Neuronal stem cell (in vitro differentiated cells): ENCODE data around the gene RPL36AL.

ENCODE experiments used
- DNase-seq: peaks from one replicate; pipeline ENCODE4 v3.0.0-alpha.2; 2013; ENCODE audit warnings: low spot score
- H2AFZ ChIP-seq: one replicate; pipeline ENCODE4 v1.6.1; 2013; ENCODE audit warnings: mild to moderate bottlenecking, low read length, inconsistent platforms
- H2AK5ac ChIP-seq: 2 replicates; pipeline ENCODE4 v1.6.1; 2013; ENCODE audit warnings: low read depth, mild to moderate bottlenecking, inconsistent platforms, low read length, moderate library complexity, mixed read lengths
- H2BK120ac ChIP-seq: 2 replicates; pipeline ENCODE4 v1.6.1; 2013; ENCODE audit warnings: low read depth, mild to moderate bottlenecking, inconsistent platforms, low read length, moderate library complexity, mixed read lengths
- H2BK12ac ChIP-seq: one replicate; pipeline ENCODE4 v1.6.1; 2013; ENCODE audit warnings: low read length, inconsistent platforms
- H2BK15ac ChIP-seq: 2 replicates; pipeline ENCODE4 v1.6.1; 2013; ENCODE audit warnings: mild to moderate bottlenecking, low read length, inconsistent platforms, mixed read lengths
- H2BK5ac ChIP-seq: one replicate; pipeline ENCODE4 v1.6.1; 2013; ENCODE audit warnings: inconsistent platforms, mild to moderate bottlenecking, low read length, moderate library complexity
- H3K14ac ChIP-seq: one replicate; pipeline ENCODE4 v1.6.1; 2013; ENCODE audit warnings: low read length, inconsistent platforms
- H3K18ac ChIP-seq: 2 replicates; pipeline ENCODE4 v1.6.1; 2013; ENCODE audit warnings: low read length, inconsistent platforms
- H3K23ac ChIP-seq: 2 replicates; pipeline ENCODE4 v1.6.1; 2013; ENCODE audit warnings: low read depth, mild to moderate bottlenecking, mixed read lengths, low read length, inconsistent platforms; ENCODE audit not compliant: poor library complexity
- H3K27ac ChIP-seq: replicated peaks from 3 replicates; pipeline ENCODE4 v1.5.1; 2013; ENCODE audit warnings: low read length, inconsistent platforms
- H3K27me3 ChIP-seq, 3 experiments: 2 replicates each; pipeline ENCODE4 v1.6.1; 2013; ENCODE audit warnings: low read length in 3 of 3, mild to moderate bottlenecking in 2 of 3, inconsistent platforms in 1 of 3, low read depth in 1 of 3, mixed read lengths in 1 of 3, moderate library complexity in 1 of 3; ENCODE audit not compliant: control insufficient read depth in 3 of 3, insufficient read depth in 3 of 3
- H3K36me3 ChIP-seq, 2 donors: replicated peaks in 1 of 2; 2 replicates each; pipeline ENCODE4 v1.6.1; 2013; ENCODE audit warnings: low read length in 2 of 2; ENCODE audit not compliant: control insufficient read depth in 2 of 2, insufficient read depth in 2 of 2
- H3K4ac ChIP-seq: 2 replicates; pipeline ENCODE4 v1.6.1; 2013; ENCODE audit warnings: inconsistent platforms, mild to moderate bottlenecking, low read length, moderate library complexity
- H3K4me1 ChIP-seq, 2 donors: 1 replicate in 1 of 2; 2 replicates in 1 of 2; pipeline ENCODE4 v1.6.1; 2013; ENCODE audit warnings: low read length in 2 of 2, low read depth in 1 of 2; ENCODE audit not compliant: control insufficient read depth in 2 of 2, insufficient read depth in 1 of 2
- H3K4me2 ChIP-seq: one replicate; pipeline ENCODE4 v1.6.1; 2013; ENCODE audit warnings: mild to moderate bottlenecking, low read length, inconsistent platforms; ENCODE audit not compliant: insufficient read depth, poor library complexity, severe bottlenecking
- H3K4me3 ChIP-seq, 2 donors: 2 replicates each; pipeline ENCODE4 v1.5.1; 2013; ENCODE audit warnings: low read length in 2 of 2, mild to moderate bottlenecking in 2 of 2, inconsistent platforms in 1 of 2, moderate library complexity in 1 of 2
- H3K79me1 ChIP-seq: one replicate; pipeline ENCODE4 v1.6.1; 2013; ENCODE audit warnings: low read depth, mild to moderate bottlenecking, inconsistent platforms, low read length, moderate library complexity
- H3K9ac ChIP-seq: one replicate; pipeline ENCODE4 v1.6.1; 2013; ENCODE audit warnings: mild to moderate bottlenecking, low read depth, low read length, inconsistent platforms; ENCODE audit not compliant: poor library complexity
- H3K9me3 ChIP-seq, 2 donors: replicated peaks in 1 of 2; 2 replicates each; pipeline versions ENCODE3 to v1.6.1; 2013; ENCODE audit warnings: low read length in 2 of 2, mild to moderate bottlenecking in 2 of 2, inconsistent platforms in 1 of 2, low read depth in 1 of 2, mixed read lengths in 1 of 2, moderate library complexity in 1 of 2; ENCODE audit not compliant: control insufficient read depth in 2 of 2, insufficient read depth in 1 of 2
- H4K8ac ChIP-seq: one replicate; pipeline ENCODE4 v1.6.1; 2013; ENCODE audit warnings: low read depth, mild to moderate bottlenecking, inconsistent platforms, low read length, moderate library complexity
- H4K91ac ChIP-seq: one replicate; pipeline ENCODE4 v1.6.1; 2013; ENCODE audit warnings: low read length, low read depth, mild to moderate bottlenecking, inconsistent platforms; ENCODE audit not compliant: poor library complexity
- WGBS, 2 donors: extraction: QIAGEN DNeasy Blood & Tissue Kit; methylation state at CpG; one replicate each; pipeline ENCODE4 v1.1.7; 2013; ENCODE audit warnings: missing lambda C conversion rate in 2 of 2, mixed read lengths in 1 of 2; ENCODE audit not compliant: insufficient read length in 2 of 2, insufficient replicate concordance in 1 of 2; ENCODE audit errors: extremely low coverage in 2 of 2; 5-methylcytosine and 5-hydroxymethylcytosine counted together

Gene RPL36AL

DNA sequence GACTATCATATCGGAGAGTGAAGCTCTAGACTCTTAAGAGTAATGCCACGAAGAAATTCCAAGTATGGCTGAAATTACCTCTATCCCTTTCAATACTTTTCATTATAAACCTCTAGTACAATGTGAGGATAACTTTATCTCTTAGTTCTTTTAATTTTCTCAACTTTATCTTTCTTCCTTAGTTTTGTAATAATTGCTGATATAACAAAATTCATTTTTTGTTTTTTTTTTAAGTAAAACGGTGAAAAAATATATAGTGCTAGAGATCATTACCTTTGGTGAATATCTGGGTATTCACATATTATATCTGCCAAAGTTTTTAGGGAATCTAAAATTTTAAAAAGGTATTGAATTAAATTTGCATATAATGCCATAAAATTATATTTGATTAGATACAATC, 34.1 kb upstream of the RPL36AL start:
- H3K36me3 ChIP-seq = peaks cover 6 to 87% of the 10 kb centered on the region in 2 donors
- H3K14ac ChIP-seq = no peak overlapping the region
- WGBS, 2 donors = no CpG with 5 or more reads among the region's 3 CpGs
- H2AK5ac ChIP-seq = no peak overlapping the region
- no peak overlapping the region for H2BK120ac ChIP-seq
- H2BK15ac ChIP-seq = no peak overlapping the region
- H4K8ac ChIP-seq = no peak overlapping the region
- H4K91ac ChIP-seq = no peak overlapping the region
- no peak overlapping the region for H2BK5ac ChIP-seq
- no peak overlapping the region for H2AFZ ChIP-seq
- DNase-seq = no peak
- H3K9ac ChIP-seq = no peak overlapping the region
- H2BK12ac ChIP-seq = no peak overlapping the region
- H3K4me3 ChIP-seq = no peak overlapping the region
- no peak overlapping the region for H3K23ac ChIP-seq
- no peak overlapping the region for H3K18ac ChIP-seq
- H3K27me3 ChIP-seq = no peaks in the 10 kb centered on the region
- no peaks in the 10 kb centered on the region for H3K4me1 ChIP-seq
- no peaks in the 10 kb centered on the region for H3K9me3 ChIP-seq
- H3K4me2 ChIP-seq = no peak overlapping the region
- H3K27ac ChIP-seq = no peak overlapping the region
- peaks cover 2% of the 10 kb centered on the region for H3K79me1 ChIP-seq
- H3K4ac ChIP-seq = no peak overlapping the region

DNA sequence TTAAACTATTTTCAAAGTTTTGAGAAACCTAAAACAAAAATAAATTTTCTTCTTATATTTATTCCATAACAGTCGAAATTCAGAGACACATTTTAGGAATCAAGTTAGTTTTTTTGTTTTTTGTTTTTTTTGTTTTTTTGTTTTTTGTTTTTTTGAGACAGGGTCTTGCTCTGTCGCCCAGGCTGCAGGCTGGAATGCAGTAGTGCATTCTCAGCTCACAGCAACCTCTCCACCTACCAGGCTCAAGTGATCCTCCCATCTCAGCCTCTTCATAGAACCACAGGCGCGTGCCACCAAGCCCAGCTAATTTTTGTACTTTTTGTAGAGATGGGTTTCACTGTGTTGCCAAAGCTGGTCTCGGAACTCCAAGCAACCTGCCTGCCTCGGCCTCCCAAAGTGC, 33.1 kb upstream of the RPL36AL start:
- H3K36me3 ChIP-seq = peaks cover 6 to 84% of the 10 kb centered on the region in 2 donors
- no peak overlapping the region for H3K4me3 ChIP-seq
- peaks cover 2% of the 10 kb centered on the region for H3K79me1 ChIP-seq
- no peak overlapping the region for H2AFZ ChIP-seq
- no peaks in the 10 kb centered on the region for H3K4me1 ChIP-seq
- no CpG with 5 or more reads among the region's 6 CpGs for WGBS, 2 donors
- H3K23ac ChIP-seq = no peak overlapping the region
- no peaks in the 10 kb centered on the region for H3K27me3 ChIP-seq
- H2BK15ac ChIP-seq = no peak overlapping the region
- no peak overlapping the region for H4K91ac ChIP-seq
- H4K8ac ChIP-seq = no peak overlapping the region
- H3K27ac ChIP-seq = no peak overlapping the region
- H2BK12ac ChIP-seq = no peak overlapping the region
- no peak for DNase-seq
- no peak overlapping the region for H2AK5ac ChIP-seq
- H3K4me2 ChIP-seq = no peak overlapping the region
- no peak overlapping the region for H3K4ac ChIP-seq
- H3K9me3 ChIP-seq = no peaks in the 10 kb centered on the region
- H2BK5ac ChIP-seq = no peak overlapping the region
- H3K14ac ChIP-seq = no peak overlapping the region
- no peak overlapping the region for H3K18ac ChIP-seq
- no peak overlapping the region for H2BK120ac ChIP-seq
- H3K9ac ChIP-seq = no peak overlapping the region

DNA sequence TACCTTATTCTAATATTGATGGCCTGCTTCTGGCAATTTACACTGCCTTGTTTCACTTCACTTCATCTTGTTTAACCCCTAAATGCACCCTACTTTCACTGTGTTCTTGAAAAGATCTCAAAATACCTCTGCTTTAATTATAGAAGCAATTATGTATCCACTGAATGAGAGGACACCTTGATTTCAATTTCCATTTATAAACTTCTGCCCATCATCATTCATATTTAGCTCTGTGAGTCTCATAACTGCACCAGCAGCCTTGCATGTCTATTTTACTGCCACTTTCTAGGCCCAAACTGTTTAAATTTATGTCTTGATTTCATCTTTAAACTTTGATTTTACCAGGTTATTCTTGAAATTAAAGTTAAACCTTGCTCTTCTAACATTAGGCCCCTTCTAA, 21.7 kb upstream of the RPL36AL start:
- no peak overlapping the region for H4K8ac ChIP-seq
- H3K27me3 ChIP-seq = no peaks in the 10 kb centered on the region
- H2BK5ac ChIP-seq = no peak overlapping the region
- H3K9ac ChIP-seq = no peak overlapping the region
- H3K4me2 ChIP-seq = no peak overlapping the region
- H2BK120ac ChIP-seq = no peak overlapping the region
- H2BK12ac ChIP-seq = no peak overlapping the region
- no peak overlapping the region for H3K23ac ChIP-seq
- H2AK5ac ChIP-seq = no peak overlapping the region
- H3K36me3 ChIP-seq = peaks cover 11 to 88% of the 10 kb centered on the region in 2 donors
- H3K18ac ChIP-seq = no peak overlapping the region
- no peaks in the 10 kb centered on the region for H3K4me1 ChIP-seq
- no peak overlapping the region for H3K4me3 ChIP-seq
- H3K4ac ChIP-seq = no peak overlapping the region
- H2AFZ ChIP-seq = no peak overlapping the region
- H3K9me3 ChIP-seq = peaks cover 0 to 2% of the 10 kb centered on the region in 2 donors
- no peak overlapping the region for H2BK15ac ChIP-seq
- H3K79me1 ChIP-seq = no peaks in the 10 kb centered on the region
- no peak overlapping the region for H3K27ac ChIP-seq
- no peak for DNase-seq
- H4K91ac ChIP-seq = no peak overlapping the region
- H3K14ac ChIP-seq = no peak overlapping the region

DNA sequence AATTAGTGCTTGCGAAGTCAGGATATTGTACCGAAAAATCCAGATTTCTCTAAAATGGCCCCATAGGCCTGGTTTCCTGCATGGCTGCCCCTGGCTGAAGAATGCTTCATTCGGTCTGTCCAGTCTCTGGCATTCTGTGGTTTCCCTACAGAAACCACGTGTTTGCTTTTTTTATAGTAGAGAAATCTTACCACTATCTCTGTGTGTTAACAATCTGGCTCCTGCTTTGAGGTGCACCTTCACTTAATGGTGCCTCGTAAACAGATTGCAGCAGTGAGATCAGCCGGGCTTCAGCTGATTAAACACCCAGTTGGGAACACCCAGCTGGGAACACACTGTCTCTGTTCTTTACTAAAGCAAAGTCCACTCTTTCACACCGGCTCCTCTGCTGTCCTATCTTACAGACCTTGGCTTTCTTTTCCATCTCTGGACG, 21.3 kb upstream of the RPL36AL start:
- Histone ChIP-seq H3K79me1 (no peaks in the 10 kb centered on the region), H3K4ac (no peak overlapping the region), H3K4me1 (no peaks in the 10 kb centered on the region), H3K9me3 (peaks cover 0 to 2% of the 10 kb centered on the region in 2 donors), H3K23ac (no peak overlapping the region), H4K8ac (no peak overlapping the region), H3K14ac (no peak overlapping the region), H2BK120ac (no peak overlapping the region), H2BK12ac (no peak overlapping the region), H4K91ac (no peak overlapping the region), H2BK15ac (no peak overlapping the region), H3K27me3 (no peaks in the 10 kb centered on the region), H3K27ac (no peak overlapping the region), H2AK5ac (no peak overlapping the region), H3K4me3 (no peak overlapping the region), H2AFZ (no peak overlapping the region), H2BK5ac (no peak overlapping the region), H3K18ac (no peak overlapping the region), H3K9ac (no peak overlapping the region), H3K4me2 (no peak overlapping the region), H3K36me3 (peaks cover 12 to 88% of the 10 kb centered on the region in 2 donors)
- no CpG with 5 or more reads among the region's 8 CpGs for WGBS, 2 donors
- no peak for DNase-seq
